CD14-positive monocyte (primary cell): ENCODE results near the gene PCF11. TPM values are rescaled to one million over a fixed set of nuclear protein-coding genes. Genes with fewer than 3 reads are reported as not detected.

ENCODE experiments used
- DNase-seq, 3 donors: peaks; one replicate each; pipeline ENCODE4 v3.0.0-alpha.2; 2011 to 2022
- H2AFZ ChIP-seq: 2 replicates; pipeline ENCODE4 v1.6.0; 2012; ENCODE audit warnings: mild to moderate bottlenecking, low read depth, low read length, inconsistent platforms; ENCODE audit not compliant: insufficient read depth, poor library complexity, severe bottlenecking
- H3K27ac ChIP-seq, 2 donors: 1 replicate in 1 of 2; 2 replicates in 1 of 2; pipeline ENCODE4 v1.5.1; 2012 to 2013; ENCODE audit warnings: low read length in 2 of 2, control low read depth in 1 of 2, inconsistent platforms in 1 of 2, low read depth in 1 of 2, mild to moderate bottlenecking in 1 of 2
- H3K27me3 ChIP-seq, 2 donors: one replicate each; pipeline versions ENCODE4 v1.6.0 to v1.6.1; 2011 to 2013; ENCODE audit warnings: low read length in 2 of 2; ENCODE audit not compliant: control insufficient read depth in 2 of 2, insufficient read depth in 2 of 2
- H3K36me3 ChIP-seq, 2 donors: replicated peaks in 1 of 2; 1 replicate in 1 of 2; 2 replicates in 1 of 2; pipeline versions ENCODE4 v1.5.1 to v1.6.1; 2012 to 2013; ENCODE audit warnings: low read length in 2 of 2, control low read depth in 1 of 2, inconsistent platforms in 1 of 2, mild to moderate bottlenecking in 1 of 2; ENCODE audit not compliant: insufficient read depth in 2 of 2, control insufficient read depth in 1 of 2
- H3K4me1 ChIP-seq, 2 donors: 1 replicate in 1 of 2; 2 replicates in 1 of 2; pipeline versions ENCODE4 v1.5.1 to v1.6.1; 2012 to 2013; ENCODE audit warnings: low read length in 2 of 2, control low read depth in 1 of 2, inconsistent platforms in 1 of 2, mild to moderate bottlenecking in 1 of 2, moderate library complexity in 1 of 2; ENCODE audit not compliant: insufficient read depth in 2 of 2, control insufficient read depth in 1 of 2
- H3K4me2 ChIP-seq: replicated peaks from 2 replicates; pipeline ENCODE3; 2012; ENCODE audit warnings: low read length, moderate library complexity, mild to moderate bottlenecking; ENCODE audit not compliant: poor library complexity, severe bottlenecking; ENCODE audit errors: extremely low read depth
- H3K4me3 ChIP-seq, 3 experiments: fragments of 200-600 bp in 1 of 3; sonication (generic) in 1 of 3; replicated peaks in 1 of 3; 1 replicate in 2 of 3; 2 replicates in 1 of 3; pipeline ENCODE4 v1.5.1; 2011 to 2013; ENCODE audit warnings: low read length in 3 of 3, mild to moderate bottlenecking in 3 of 3, control low read depth in 2 of 3, low read depth in 2 of 3, inconsistent platforms in 1 of 3, moderate library complexity in 1 of 3
- H3K79me2 ChIP-seq: 2 replicates; pipeline ENCODE4 v1.6.0; 2012; ENCODE audit warnings: mild to moderate bottlenecking, control low read depth, inconsistent platforms, low read length, moderate library complexity; ENCODE audit not compliant: insufficient read depth
- H3K9ac ChIP-seq: 2 replicates; pipeline ENCODE4 v1.6.0; 2017; ENCODE audit warnings: low read length, mild to moderate bottlenecking; ENCODE audit not compliant: insufficient read depth, poor library complexity, severe bottlenecking
- H3K9me3 ChIP-seq, 2 donors: replicated peaks in 1 of 2; 1 replicate in 1 of 2; 2 replicates in 1 of 2; pipeline versions ENCODE4 v1.5.1 to v1.6.1; 2012 to 2013; ENCODE audit warnings: low read length in 2 of 2, control low read depth in 1 of 2; ENCODE audit not compliant: control insufficient read depth in 1 of 2, insufficient read depth in 1 of 2
- H4K20me1 ChIP-seq: 2 replicates; pipeline ENCODE4 v1.6.0; 2012; ENCODE audit warnings: mild to moderate bottlenecking, low read length, control low read depth, moderate library complexity; ENCODE audit not compliant: insufficient read depth
- H3K27ac Mint-ChIP-seq, 7 donors: one replicate each; pipeline ENCODE4 v1.8.0; 2020; ENCODE audit warnings: mild to moderate bottlenecking in 7 of 7, mixed read lengths in 7 of 7, moderate library complexity in 6 of 7, inconsistent platforms in 2 of 7
- H3K27me3 Mint-ChIP-seq, 3 donors: one replicate each; pipeline ENCODE4 v1.8.0; 2021 to 2022; ENCODE audit warnings: low read depth in 3 of 3, mild to moderate bottlenecking in 3 of 3, mixed read lengths in 3 of 3, moderate library complexity in 3 of 3, inconsistent platforms in 1 of 3
- H3K36me3 Mint-ChIP-seq, 2 donors: one replicate each; pipeline ENCODE4 v1.8.0; 2020; ENCODE audit warnings: mixed read lengths in 2 of 2, inconsistent platforms in 1 of 2, mild to moderate bottlenecking in 1 of 2
- H3K4me1 Mint-ChIP-seq: one replicate; pipeline ENCODE4 v1.8.0; 2020; ENCODE audit warnings: mild to moderate bottlenecking, mixed read lengths
- H3K4me3 Mint-ChIP-seq, 2 donors: one replicate each; pipeline ENCODE4 v1.8.0; 2020; ENCODE audit warnings: mild to moderate bottlenecking in 2 of 2, mixed read lengths in 2 of 2, moderate library complexity in 1 of 2
- H3K9me3 Mint-ChIP-seq, 7 donors: one replicate each; pipeline ENCODE4 v1.8.0; 2020 to 2022; ENCODE audit warnings: mixed read lengths in 7 of 7, mild to moderate bottlenecking in 6 of 7, moderate library complexity in 6 of 7, inconsistent platforms in 2 of 7
- CTCF ChIP-seq: fragments of 200-600 bp; IDR thresholded peaks from one replicate; pipeline ENCODE4 v1.8.0; 2022; ENCODE audit warnings: antibody characterized with exemption, mild to moderate bottlenecking
- WGBS: methylation state at CpG from one replicate; pipeline ENCODE4 v1.1.5; 2013; ENCODE audit warnings: missing lambda C conversion rate; ENCODE audit not compliant: insufficient coverage; 5-methylcytosine and 5-hydroxymethylcytosine counted together
- intact Hi-C, 2 donors: fragments of 100-400 bp; cut with micrococcal nuclease; formaldehyde crosslinking; loops; one replicate each; pipeline versions ENCODE4 v1.15.0 to v1.15.1; 2023
- polyA plus RNA-seq, 3 donors: library from polyadenylated mRNA; depleted of rRNA in 1 of 3; unstranded in 2 of 3; stranded (reverse) in 1 of 3; fragments of 300-500 nt in 2 of 3; fragments of >200 nt in 1 of 3; fragmentation: Illumina TruSeq in 2 of 3; gene quantifications; 1 replicate in 2 of 3; 2 replicates in 1 of 3; pipeline ENCODE4 v1.2.3, GENCODE V29; 2012 to 2021

Gene PCF11
- polyA plus RNA-seq, 3 donors = 8.3 to 78.1 (median 15.7) TPM

GRCh38 chr11:83147895-83148294, 9.0 kb upstream of the PCF11 start:
- Histone ChIP-seq H3K36me3 (no peaks in the 10 kb centered on the region), H3K9me3 (no peaks in the 10 kb centered on the region), H3K4me1 (no peaks in the 10 kb centered on the region), H3K79me2 (no peaks in the 10 kb centered on the region), H3K4me3 (no peak overlapping the region), H3K9ac (no peak overlapping the region), H2AFZ (no peak overlapping the region), H3K27me3 (no peaks in the 10 kb centered on the region), H4K20me1 (no peaks in the 10 kb centered on the region), H3K4me2 (no peak overlapping the region), H3K27ac (no peak overlapping the region)
- Mint-ChIP-seq H3K27ac (no peak overlapping the region), H3K4me1 (no peaks in the 10 kb centered on the region), H3K36me3 (no peaks in the 10 kb centered on the region), H3K4me3 (no peak overlapping the region), H3K27me3 (peaks cover 2 to 11% (median 4%) of the 10 kb centered on the region in 3 donors), H3K9me3 (peaks cover 0 to 2% (median 0%) of the 10 kb centered on the region in 7 donors)
- DNase-seq = no peak
- TF ChIP-seq CTCF = no peak
- intact Hi-C loops = no loop called here
- 89% methylated on average over 3 of the region's 4 CpGs for WGBS

GRCh38 chr11:83150450-83150849, 6.5 kb upstream of the PCF11 start:
- no peaks in the 10 kb centered on the region for H3K36me3 ChIP-seq
- Mint-ChIP-seq H3K4me1 (peaks cover 3% of the 10 kb centered on the region), H3K9me3 (peaks cover 0 to 2% (median 0%) of the 10 kb centered on the region in 7 donors), H3K27ac (no peak overlapping the region), H3K27me3 (peaks cover 2 to 10% (median 5%) of the 10 kb centered on the region in 3 donors), H3K36me3 (no peaks in the 10 kb centered on the region), H3K4me3 (no peak overlapping the region)
- H3K4me1 ChIP-seq = peaks cover 2% of the 10 kb centered on the region in 2 donors
- H3K9ac ChIP-seq = no peak overlapping the region
- H2AFZ ChIP-seq = no peak overlapping the region
- no CpG with 5 or more reads among the region's 2 CpGs for WGBS
- H3K79me2 ChIP-seq = peaks cover 2% of the 10 kb centered on the region
- no peak for DNase-seq
- no peak overlapping the region for H3K27ac ChIP-seq
- no peak overlapping the region for H3K4me3 ChIP-seq
- H3K4me2 ChIP-seq = no peak overlapping the region
- no peak for TF ChIP-seq CTCF
- no peaks in the 10 kb centered on the region for H4K20me1 ChIP-seq
- intact Hi-C loops = no loop called here
- no peaks in the 10 kb centered on the region for H3K9me3 ChIP-seq
- no peaks in the 10 kb centered on the region for H3K27me3 ChIP-seq
